HG03565 (cell line): Measurements from ENCODE around the gene UBR4.
"Not testable (repeated sequence)": the region's sequence is repeated elsewhere in the genome, so short reads cannot be mapped to it uniquely, and the experiment has no call there.

Experiments
- ATAC-seq: cut with Tn5 transposase; IDR thresholded peaks from one replicate; pipeline ENCODE4 v1.9.1; 2021; ENCODE audit warnings: mild to moderate bottlenecking, moderate library complexity; ENCODE audit not compliant: unreplicated experiment

Gene UBR4

DNA sequence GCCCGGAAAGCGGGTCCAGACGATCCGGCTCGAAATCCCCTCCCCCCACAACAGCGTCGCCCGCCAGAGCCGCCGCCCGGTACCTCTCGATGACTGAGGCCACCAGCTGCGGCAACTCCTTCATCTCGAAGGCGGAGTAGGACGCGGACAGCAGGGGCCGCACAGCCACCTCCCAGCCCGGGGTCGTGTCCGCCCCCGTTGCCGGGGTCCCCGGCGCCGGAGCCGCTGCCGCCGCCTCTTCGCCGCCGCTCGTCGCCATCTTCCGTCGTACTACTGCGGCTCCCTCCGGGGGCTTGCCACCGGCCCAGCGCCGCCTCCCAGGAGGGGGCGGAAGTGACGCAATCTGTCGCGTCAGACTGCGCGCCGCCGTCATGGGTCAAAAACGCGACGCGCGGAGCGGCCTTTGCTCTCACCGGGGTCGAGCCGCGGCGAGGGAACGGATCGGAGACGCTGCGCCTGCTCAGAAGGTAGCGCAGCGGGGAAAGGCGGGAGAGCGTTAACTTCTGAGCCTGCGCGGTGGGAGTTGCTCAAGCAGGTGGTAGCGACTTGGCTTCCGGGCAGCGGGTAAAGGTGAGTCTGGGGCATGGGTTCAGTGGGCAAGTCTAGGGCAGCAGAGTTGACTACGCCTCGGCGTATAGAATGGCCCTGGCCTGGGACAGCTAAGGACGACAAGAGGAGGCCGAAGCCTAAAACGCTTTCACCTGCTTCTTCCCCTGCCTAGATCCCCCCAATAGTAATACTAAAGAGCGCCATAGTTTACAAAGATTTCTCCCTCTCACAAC, at the start of gene UBR4:
UBR4 (minus strand) TSS at position 277 of the 782 bp plus-strand sequence; CDS start at position 259, 18 bp downstream.
- peak; percentile 81 for ATAC-seq

GRCh38 chr1:19258353-19258752, 48.3 kb upstream of the UBR4 start:
- ATAC-seq, result no peak

DNA sequence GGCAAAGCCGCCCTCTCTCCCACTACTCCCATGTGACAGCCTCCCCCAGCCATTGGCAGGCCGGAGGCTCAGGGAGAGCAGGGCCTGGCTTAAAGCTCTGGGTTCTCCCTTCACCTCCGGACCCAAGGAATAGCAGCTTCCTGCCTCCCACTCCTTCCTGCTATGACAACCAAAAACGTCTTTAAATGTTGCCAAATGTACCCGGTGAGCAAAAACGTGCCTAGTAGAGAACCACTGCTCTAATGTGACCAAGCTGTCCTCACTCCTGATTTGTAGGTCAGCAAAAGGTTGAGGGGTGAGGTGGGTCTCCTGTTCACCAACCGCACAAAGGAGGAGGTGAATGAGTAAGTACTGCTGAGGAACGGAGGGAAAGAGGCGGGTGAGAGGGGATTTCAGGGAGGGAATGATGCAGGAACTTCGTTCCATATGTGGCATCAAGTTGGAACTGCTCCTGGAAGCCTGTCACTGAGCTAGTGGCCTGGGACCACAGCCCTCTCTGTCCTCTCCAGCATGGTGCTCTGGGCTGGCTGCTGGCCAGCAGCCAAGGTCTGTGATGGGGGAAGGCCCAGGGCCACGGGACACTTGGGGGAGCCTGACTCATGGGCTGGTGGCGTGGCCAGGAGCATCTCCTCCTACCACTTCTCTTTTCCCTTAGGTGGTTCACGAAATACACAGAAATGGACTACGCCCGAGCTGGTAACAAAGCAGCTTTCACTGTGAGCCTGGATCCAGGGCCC, 47.3 kb upstream of the UBR4 start:
- ATAC-seq, result no peak

- ATAC-seq, result not testable (repeated sequence)
Observed at GRCh38 chr1:19256301-19256700, 46.2 kb upstream of the UBR4 start.

DNA sequence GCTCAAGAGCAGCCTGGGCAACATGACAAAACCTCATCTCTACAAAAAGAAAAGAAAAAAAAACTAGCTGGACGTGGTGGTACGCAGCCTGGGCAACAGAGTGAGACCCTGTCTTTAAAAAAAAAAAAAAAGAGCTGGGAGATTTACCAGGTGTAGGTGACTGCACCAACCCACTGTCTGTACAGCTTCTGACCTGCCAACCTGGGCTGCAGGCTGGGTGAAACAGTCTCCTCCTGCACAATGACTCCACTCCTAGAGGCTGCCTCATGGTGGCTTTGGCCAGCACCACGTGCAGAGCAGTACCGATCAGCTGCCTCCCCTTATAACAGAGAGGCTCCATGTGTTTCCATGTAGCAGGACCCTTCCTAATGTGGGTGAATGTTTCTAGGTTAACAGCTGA, 45.2 kb upstream of the UBR4 start:
- no peak for ATAC-seq

DNA sequence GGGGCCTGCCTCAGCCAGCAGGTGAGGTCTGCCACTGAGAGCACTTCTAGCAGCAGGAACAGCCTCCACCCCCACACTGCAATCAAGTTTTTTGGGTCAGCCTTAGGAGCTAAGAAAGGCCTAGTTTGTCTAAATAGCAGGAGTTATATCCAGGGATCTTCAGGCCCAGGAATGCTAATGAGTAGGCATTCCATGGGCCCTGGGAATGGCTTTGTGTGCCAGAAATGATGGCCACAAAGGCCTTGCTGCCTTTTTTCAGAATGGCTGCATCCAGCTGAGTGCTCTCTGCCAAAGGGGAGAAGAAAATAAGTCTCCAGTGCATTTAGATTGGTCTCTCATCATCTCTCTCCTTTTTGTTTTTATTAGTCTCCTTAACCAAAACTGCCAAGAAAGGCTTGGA, 44.4 kb upstream of the UBR4 start:
- ATAC-seq, result no peak

DNA sequence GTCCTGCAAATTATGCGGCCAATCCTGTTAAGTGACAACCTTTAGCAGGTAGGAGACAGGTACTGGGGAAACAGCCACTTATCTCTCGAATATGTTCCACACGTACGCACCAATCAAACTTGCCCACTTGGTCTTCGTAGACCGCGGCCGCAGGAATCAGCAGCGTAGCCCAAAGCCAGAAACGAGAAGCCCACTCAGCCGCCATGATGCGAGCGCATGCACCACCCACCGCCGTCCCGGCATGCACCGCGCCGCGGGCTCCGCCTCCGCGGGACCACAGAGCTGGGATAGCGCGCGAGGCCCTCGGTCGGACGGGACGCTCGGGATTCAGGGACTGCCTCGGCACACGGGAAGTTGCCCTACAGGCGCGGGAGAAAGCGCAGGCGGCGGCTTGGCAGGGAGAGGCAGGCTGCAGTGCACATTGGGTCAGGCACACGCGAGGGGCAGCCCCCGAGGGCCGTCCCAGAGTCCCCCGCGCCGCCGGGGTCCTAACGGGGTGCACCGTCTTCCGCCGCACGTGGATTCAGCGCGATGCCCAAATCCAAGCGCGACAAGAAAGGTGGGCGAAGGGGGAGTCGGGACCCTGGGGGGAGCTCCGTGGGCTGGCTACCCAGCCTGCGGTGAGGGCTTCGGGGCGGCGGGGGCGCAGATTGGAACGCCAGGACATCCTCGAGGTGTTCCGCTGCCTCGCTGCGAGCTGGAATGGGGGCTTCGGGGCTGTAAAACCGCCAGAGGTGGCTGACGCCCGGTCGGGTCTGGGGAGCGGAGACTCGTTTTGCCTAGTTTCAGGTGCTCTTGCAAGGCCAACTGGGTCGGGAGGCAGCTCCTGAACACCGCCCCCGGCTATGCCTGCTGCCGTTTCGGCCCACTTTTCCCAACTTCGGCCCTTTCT, 41.5 kb upstream of the UBR4 start, which contains the start of the genes EMC1 and MRTO4:
EMC1 (minus strand) TSS at position 220 of the 892 bp plus-strand sequence; CDS start at position 205, 15 bp downstream.
MRTO4 (plus strand) TSS at position 501 of the 892 bp plus-strand sequence; CDS start at position 532, 31 bp downstream.
- ATAC-seq, result peak; percentile 63

GRCh38 chr1:19250629-19251304, 40.7 kb upstream of the UBR4 start:
- ATAC-seq, result no peak

GRCh38 chr1:19240673-19241538, 30.8 kb upstream of the UBR4 start:
- ATAC-seq, result no peak

DNA sequence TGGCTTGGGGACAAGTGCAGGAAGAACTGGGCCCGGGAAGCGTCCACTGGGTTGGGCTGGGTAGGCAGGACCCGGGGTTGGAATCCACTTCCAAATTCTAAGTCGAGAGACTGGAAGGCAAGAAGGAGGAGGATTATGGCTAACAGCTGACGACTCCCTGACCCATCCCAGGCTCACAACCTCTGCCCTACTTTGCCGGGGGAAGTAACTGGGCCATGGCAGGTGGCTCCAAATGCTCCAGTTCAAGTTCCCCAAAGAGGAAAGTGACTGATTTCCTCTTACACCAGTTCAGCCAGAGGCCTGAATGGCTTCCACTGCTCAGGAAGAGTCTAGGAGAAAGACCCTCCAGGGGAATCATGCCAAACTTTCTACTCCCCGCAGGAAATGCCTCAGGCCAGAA, 29.8 kb upstream of the UBR4 start:
- ATAC-seq, result no peak

GRCh38 chr1:19234224-19234623, 24.2 kb upstream of the UBR4 start:
- ATAC-seq, result no peak

DNA sequence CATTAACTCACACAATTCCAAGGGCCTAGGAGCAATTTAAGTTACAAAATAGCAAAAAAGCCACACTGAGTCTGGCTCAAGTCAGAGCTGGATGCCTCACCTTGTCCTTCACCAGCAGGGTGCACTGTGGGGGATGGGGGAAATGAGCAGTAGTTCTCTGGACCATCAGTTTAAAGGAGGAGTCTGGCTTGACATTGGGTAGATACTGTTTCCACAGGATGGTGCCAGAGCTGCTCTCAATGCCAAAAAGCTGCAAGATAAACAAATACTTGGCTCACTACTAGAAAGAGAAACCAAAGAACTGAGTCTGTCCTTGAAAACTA, 22.4 kb upstream of the UBR4 start:
- no peak for ATAC-seq

DNA sequence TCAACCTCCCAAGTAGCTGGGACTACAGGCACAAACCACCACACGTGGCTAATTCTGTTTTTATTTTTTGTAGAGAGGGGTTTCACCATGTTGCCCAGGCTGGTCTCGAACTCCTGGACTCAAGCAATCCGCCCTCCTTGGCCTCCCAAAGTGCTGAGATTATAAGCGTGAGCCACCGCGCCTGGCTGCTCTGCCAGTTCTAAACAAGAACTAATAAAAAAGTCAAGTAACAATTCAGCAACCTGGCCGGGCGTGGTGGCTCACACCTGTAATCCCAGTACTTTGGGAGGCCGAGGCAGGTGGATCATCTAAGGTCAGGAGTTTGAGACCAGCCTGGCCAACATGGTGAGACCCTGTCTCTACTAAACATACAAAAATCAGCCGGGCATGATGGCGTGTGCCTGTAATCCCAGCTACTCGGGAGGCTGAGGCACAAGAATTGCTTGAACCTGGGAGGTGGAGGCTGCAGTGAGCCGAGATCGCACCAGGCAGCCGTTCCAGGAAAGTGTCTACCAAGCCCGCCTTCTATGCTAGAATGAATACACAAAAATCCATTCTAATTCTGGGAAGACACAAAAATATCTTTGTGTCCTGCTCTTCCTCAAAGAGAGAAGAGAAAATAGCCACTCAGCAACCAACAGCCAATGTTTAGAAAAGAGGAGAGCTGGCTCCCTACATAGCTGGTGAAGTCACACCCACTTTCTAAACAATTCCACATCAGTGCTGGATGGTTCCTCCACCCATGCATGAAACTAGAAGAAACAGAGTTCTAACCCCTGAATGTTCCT, 21.9 kb upstream of the UBR4 start:
- ATAC-seq, result not testable (repeated sequence)

- ATAC-seq, result no peak
Observed at GRCh38 chr1:19229828-19230325, 19.8 kb upstream of the UBR4 start.

- ATAC-seq, result no peak
Observed at GRCh38 chr1:19229229-19229628, 19.2 kb upstream of the UBR4 start.

DNA sequence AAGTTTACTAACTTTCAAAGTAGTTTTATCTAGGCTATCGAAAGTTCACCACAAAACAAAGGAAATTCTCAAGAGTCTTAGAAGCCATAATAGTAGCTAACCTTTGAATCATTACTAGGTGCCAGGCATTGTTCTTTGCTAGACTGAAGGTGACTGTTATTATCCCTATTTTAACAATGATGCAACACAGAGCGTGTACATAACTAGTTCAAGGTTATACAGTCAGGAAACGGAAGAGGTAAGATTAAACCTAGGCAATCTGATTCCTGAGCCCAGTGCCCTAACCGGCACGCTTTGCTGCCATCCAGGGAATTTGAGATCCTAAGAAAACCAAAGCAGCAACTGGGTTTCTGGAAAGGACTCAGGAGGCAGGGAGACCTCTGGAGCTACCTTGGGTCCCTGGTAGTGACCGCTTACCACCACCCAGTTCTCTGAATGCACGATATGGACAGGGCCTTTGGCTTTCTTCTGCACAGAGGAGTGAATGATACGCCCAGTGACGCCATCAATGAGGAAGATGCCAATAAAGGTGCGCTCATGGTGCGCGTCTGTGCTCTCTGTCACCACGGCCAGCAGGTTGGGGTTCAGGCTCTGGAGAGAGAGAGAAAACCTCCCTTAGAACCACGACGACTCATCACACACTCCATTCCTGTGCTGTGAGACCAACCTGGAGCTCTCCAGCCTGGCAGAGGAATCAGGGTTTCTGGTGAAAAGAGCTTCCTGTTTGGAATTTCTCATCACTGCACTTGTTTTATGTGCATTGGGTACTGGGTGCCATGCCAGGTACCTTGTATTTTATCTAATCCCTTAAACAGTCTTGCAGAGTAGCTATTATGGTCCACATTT, 13.1 kb upstream of the UBR4 start:
- ATAC-seq, result no peak

DNA sequence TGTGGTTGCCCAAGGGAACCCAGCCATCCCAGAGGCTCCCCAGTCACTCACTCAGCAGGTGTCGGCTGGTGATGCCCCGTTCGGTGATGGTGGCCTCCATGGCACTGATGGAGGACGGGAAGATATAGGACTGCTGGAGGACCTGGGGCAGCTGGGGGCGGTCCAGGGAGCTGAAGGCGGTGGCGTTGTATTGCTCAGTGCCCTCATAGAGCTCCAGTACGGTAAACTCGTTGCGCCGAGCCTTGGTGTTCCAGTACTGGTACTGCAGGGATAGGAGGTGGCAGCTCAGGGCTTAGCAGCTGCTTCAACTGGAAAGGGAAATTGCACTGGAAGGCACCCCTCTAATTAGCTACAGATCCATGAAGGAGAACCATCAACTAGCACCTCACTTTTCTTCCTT, 12.5 kb upstream of the UBR4 start:
- no peak for ATAC-seq

DNA sequence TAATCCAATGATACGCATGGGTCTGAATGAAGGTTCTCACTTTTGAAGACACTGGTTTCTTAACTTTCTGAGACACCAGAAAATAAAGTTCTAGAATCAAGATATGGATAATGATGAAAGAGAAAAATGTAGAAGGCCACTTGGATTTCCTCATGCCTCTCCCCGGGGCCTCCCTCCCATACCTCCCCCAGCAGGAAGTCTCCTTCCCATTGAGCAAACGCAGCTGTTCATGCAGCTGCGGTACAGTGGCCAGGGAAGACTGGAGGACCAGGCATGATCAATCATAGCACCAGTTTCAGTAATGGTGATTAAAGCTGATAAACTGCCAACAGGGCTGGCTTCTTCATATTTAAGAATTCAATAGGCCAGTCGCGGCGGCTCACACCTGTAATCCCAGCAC, 10.9 kb upstream of the UBR4 start:
- no peak for ATAC-seq
